ENCODE measurements around the gene VWC2.
"Not testable (repeated sequence)": the region's sequence is repeated elsewhere in the genome, so short reads cannot be mapped to it uniquely, and the experiment has no call there.

The VWC2 gene

DNA sequence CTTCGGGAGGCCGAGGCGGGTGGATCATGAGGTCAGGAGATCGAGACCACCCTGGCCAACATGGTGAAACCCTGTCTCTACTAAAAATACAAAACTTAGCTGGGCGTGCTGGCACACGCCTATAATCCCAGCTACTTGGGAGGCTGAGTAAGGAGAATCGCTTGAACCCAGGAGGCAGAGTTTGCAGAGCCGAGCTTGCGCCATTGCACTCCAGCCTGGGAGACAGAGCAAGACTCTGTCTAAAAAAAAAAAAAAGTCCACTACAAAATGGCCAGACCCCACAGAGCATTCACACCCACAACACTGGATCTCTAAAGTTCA is 78.1 kb downstream of the VWC2 start:
- DNase-seq (ENCODE audit: low read depth) = not testable (repeated sequence)

DNA sequence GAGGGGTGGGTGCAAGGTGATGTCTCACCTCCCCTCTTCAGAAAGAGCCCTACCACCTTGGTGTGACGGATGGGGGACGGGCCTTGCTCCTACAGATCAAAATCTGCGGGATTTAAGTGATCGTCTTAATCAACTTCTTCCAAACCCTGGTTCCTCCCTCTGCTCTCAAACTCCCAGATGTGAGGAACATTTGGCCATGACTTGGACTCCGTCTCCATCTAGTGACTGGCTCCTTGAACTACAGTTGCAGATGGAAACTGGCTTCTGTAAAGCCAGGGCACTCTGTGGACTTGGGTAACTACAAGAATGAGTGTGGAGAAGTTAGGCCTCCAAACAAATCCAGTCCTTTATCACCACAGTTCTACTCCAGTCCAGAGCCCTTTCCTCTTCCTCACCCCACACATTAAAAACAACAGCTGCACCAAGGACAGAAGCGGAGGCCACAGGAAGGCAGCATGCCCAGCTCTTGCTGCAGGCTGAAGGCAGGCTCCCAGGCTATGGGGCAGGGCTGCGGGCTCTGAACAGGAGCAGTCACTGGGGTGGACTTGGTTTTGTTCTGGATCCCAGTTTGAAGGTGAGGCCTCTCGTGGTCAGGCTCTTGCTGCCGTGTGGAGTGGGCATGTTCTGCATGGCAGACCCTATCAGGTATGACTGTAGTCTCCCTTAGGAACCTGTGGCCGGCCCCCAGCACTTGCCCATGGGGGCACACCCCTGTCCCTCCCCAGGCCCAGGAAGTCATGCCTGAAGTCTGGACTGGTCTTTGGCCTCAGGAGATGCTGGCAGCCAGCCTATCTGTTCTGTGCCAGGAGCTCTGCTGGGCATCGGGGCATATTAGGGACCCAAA is 79.4 kb downstream of the VWC2 start:
- DNase-seq (ENCODE audit: low read depth) = no peak

DNA sequence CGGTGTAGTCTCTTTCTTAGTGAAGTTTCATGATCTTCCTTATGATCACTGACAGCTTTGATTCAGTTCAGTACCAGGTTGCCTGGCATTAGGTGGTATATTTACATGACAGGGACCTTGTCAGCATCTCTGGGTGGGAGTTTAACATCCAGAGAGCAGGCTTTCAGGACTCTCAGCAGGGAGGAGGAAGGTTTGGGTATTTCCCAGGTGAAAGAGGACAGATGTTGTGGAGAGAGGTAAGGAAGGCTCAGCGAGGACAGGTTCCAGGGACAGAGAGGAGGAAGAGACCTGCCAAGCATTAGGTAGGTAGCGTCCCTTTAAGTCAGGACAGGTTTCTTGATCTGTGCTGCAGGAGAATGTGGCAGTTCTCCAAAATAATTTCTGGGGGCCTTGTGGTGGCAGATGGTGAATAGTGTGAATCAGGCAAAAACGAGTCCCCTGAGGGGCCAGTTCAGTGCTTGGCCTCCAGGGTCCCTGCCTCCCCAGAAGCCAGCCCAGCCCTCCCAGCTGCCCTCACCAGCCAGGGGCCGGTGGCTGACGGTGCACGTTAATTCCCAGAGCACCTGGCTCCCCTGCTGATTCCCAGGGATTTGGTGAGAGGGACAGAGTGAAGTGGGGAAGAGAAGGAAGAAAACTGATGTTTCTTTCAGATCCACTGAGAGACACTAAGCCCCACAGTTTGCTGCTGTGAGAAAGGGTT is 82.0 kb downstream of the VWC2 start:
- no peak for DNase-seq (ENCODE audit: low read depth)

DNA sequence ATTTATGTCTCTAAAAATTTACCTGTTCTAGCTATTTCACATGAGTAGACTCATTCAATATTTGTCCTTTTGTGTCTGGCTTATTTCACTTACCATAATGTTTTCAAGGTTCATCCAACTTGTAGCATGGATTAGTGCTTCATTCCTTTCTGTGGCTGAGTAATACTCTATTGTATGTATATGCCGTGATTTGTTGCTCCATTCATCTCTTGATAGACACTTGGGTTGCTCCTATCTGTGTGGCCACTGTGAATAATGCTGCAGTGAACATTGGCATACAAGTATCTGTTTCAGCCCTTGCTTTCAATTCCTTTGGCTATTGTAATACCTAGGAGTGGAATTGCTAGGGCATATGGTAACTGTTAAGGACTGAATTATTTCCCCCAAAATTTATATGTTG is 86.9 kb downstream of the VWC2 start:
- no peak for DNase-seq (ENCODE audit: low read depth)

DNA sequence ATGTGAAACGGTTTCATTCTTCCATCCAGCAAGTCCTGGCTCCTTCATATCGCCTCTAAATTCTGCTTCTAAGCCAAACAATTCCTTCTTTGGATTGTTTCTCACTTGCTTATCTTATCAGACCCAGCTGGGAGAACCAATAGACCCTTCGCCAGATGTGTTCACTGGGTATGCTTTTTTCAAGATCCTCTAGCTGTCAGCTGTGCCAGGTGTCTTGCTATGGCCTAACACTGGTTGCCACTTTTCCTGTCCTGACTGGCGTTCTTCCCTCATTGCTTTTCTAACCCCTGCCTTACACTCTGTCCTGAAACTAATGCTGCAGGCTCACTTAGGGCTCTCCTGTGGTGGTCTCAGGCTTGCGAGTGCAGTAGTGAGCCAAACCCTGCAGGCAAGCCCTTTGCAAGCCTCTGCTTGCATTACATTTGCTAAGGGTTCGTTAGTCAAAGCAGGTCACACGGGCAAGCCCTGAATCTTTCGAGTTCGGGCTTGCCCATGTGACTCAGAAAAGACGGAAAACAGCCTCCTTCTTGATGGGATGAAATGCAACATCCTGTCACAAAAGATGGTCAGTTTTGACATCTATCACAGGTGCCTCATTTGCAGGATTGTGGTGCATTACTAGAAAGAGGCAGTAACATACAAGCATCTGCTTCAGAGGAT is 92.8 kb downstream of the VWC2 start:
- no peak for DNase-seq (ENCODE audit: low read depth)

DNA sequence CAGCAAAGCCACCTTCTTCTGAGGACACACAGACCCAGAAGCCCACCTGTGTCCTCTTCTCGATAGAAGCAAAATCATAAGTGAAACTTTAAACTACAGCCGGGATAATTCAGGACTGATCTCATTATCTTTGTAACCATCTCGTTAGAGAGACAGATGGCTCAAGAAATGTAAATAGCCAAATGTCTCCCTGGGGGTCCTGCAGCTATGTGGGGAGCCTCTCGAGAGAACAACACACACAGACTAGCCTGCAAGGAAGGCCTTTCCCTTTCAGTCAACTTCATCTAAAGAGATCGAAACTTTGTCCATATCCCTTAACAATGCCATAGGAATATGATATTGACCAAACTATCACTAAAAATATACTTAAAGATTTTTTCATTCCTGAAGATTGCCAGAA is 93.5 kb downstream of the VWC2 start:
- DNase-seq (ENCODE audit: low read depth) = no peak

DNA sequence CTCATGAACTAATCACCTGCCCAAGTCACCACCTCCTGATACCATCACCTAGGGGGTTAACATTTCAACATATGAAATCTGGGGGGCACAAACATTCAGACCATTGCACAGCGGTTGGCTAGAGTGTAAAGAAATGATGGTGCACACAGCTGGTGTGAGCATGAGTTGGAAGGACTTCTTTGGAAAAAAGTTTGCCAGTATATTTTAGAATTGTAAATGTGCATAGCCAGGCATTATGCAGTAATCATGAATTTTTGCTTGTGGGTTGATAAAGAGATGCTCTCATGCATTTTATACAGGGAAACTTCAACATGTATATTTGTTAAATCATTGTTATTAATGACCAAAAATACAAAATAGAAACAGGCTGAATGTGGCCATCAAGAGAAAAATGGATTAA is 100.0 kb downstream of the VWC2 start:
- DNase-seq (ENCODE audit: low read depth) = no peak

DNA sequence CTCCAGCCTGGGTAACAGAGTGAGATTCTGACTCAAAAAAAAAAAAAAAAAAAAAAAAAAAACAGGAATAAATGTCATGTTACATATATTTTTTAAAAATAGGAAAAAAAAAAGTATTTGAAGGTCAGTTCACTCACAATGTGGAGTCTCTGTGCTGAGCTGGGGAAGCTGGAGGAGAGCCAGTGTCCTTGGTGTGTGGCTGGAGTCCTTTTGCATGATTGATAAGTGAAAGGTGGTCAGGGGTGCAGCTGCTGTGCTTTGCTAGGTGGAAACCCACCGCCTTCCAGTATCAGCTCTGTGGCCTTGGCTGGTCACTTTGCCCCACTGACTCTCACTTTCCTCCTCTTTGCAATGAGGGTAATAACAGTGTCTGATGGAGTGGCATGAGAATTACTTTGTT is 101.9 kb downstream of the VWC2 start:
- no peak for DNase-seq (ENCODE audit: low read depth)

DNA sequence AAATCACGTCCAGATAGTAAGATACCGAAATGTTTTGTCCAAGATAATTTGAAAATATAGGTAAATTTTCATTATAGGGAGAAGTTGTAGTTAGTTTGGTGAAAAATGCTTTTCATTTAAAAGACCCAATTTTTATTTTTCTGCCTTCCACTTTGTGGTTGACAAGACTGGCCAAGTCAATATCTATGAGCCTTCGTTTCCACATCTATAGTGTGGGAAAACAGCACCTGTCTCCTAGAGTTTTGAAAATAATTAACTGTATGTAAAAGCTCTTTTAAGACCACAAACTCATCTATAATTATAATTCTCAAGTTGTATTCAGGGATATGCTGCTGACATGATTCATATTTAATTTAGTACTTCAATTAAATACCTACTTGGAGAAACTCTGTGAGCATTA is 102.8 kb downstream of the VWC2 start:
- no peak for DNase-seq (ENCODE audit: low read depth)

GRCh38 chr7:49878089-49878488 is 104.7 kb downstream of the VWC2 start:
- no peak for DNase-seq (ENCODE audit: low read depth)

- DNase-seq (ENCODE audit: low read depth) = no peak
These were observed 105.2 kb downstream of the VWC2 start for GRCh38 chr7:49878627-49879026.

GRCh38 chr7:49883933-49884332 is 110.5 kb downstream of the VWC2 start:
- DNase-seq (ENCODE audit: low read depth) = no peak

GRCh38 chr7:49885593-49886285 is 112.3 kb downstream of the VWC2 start:
- no peak for DNase-seq (ENCODE audit: low read depth)

- no peak for DNase-seq (ENCODE audit: low read depth)
These were observed 119.0 kb downstream of the VWC2 start for GRCh38 chr7:49892481-49892880.

DNA sequence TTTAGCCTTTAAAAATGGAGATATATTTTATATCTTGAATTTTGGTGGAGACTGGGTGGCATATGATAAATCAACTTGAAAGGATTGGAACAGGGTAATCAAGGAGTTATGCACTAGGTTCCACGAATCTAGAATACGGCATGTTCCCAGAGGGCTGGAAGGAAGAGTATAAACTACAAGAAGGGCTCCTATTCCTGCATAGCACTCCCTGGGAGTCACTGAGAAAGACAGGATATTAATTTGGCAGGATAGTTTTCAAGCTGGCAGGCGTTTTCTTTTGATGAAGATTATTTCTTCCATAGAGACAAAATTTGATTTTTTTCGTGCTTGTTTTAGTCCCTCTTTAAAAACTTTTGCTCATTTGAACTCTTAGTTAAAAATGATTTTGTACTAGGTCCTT is 119.7 kb downstream of the VWC2 start:
- DNase-seq (ENCODE audit: low read depth) = no peak

- DNase-seq (ENCODE audit: low read depth) = no peak
These were observed 121.1 kb downstream of the VWC2 start for GRCh38 chr7:49894543-49894942.

GRCh38 chr7:49911909-49912308 is 138.5 kb downstream of the VWC2 start:
- no peak for DNase-seq (ENCODE audit: low read depth)

GRCh38 chr7:49926720-49927119 is 153.3 kb downstream of the VWC2 start:
- DNase-seq (ENCODE audit: low read depth) = no peak

DNA sequence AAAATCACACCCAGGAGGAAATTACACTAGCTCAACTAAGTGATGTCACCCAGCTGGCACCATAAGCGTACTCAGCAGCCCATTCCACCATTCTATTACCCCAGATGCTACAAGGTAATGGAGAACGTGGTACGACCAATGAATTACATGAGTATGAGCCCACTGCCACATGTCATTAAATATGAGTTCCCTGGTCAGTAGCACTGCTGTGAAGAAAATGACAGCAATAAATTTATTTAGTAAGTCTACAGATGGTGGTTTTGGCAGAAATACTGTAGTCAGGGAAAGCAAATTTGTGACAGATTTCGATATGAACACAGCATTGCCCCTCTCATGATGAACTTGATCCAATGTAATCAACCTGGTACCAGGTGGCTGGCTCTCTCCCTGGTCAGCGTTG is 154.2 kb downstream of the VWC2 start:
- no peak for DNase-seq (ENCODE audit: low read depth)

DNA sequence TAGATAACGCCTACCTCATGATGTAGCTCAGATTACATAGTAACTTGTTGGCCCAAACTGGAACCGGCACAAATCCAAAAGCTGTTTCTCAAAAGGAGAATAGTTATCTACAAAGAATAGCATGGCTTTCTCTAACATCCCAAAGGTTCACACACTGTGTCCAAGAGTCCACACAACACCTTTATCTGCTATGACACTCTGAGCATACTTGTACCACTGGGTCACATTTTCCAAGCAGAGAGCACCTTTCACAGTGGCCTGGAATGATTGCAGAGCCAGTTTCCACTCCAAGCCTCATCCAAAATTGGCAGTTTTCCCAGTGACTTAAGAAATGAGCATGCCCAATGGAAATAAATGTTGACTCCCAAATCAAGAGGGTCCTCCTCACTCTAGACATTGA is 155.3 kb downstream of the VWC2 start:
- DNase-seq (ENCODE audit: low read depth) = no peak

DNA sequence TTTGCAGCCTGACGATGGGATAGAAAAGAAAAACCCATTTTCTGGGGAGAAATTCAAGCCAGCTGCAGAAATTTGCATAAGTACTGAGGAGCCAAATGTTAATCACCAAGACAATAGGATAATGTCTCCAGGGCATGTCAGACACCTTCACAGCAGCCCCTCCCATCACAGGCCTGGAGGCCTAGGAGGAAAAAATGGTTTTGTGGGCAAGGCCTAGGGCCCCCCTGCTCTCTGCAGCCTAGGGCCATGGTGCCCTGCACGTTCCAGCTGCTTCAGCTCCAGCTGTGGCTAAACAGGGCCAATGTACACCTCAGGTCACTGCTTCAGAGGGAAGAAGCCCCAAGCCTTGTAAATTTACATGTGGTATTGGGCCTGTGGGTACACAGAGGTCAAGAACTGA is 158.2 kb downstream of the VWC2 start:
- no peak for DNase-seq (ENCODE audit: low read depth)

DNA sequence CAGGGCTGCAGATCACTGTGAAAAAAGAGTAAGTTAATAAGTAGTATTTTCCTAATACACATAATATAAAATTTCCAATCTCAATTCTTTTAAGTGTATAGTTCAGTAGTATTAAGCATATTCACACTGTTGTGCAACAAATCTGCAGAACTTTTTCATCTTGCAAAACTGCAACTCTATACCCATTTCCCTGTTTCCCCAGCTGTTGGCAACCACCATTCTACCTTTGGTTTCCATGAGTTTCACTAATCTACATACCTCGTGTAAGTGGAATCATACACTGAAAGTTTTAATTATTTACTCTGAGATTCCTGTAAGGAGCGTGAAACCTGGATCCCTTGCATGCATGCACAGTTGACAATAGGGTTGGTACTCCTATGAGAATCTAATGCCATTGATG is 164.2 kb downstream of the VWC2 start:
- DNase-seq (ENCODE audit: low read depth) = no peak
